HG03135 (cell line): ENCODE measurements around the gene FOXS1.

Source experiments
- ATAC-seq: cut with Tn5 transposase; IDR thresholded peaks from one replicate; pipeline ENCODE4 v1.9.1; 2021; ENCODE audit warnings: mild to moderate bottlenecking, moderate library complexity; ENCODE audit not compliant: unreplicated experiment

The FOXS1 gene

DNA sequence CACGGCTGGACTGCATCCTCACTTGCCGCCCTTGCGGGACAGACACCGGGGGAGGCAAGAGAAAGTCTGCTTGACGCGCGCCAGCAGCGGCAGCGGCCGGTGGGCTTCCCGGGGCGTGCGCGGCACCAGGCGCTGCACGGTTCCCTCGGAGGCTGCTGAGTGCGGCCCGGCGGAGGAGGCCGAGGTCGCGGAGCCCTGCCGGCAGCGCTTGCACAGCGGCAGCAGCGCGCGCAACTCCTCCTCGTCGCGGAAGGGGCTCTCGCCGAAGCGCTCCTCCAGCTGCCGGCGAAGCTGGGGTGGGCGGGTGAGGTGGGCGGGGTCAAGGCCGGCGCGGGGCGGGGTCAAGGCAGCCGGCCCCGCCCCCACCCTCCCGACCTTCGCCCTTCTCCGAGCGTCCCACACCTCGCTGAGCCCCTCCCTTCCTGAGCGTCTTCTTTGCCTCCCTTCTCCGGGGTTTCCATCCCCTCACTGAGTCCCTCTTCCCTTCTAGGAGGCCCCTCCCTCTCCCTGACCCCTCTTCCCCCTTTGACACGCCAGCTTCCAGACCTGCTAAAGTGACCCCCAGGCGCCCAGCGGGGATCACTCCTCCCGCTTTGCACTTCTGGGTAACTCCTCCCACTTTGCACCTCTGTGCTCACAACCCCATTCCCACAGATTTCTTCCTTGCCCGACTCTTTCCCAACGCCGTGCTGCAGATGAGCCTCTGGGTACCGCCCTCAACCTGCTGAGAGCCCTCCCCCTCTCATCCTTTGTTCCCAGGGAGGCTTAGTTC lies 16.2 kb upstream of the FOXS1 start:
- ATAC-seq, result peak; percentile 61

DNA sequence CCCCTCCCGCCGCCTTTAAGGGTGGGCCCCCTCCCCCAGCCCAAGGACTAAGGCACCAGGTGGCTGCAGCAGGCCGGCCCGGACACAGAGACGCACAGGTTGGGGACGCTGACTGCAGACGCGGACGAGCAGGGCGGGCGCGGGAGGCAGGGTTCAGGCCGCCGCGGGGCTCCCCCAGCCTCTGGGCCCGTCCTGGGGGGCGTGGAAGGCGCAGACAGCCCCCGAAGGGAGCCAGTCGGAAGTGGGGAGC lies 15.7 kb upstream of the FOXS1 start:
- peak; percentile 26 for ATAC-seq

DNA sequence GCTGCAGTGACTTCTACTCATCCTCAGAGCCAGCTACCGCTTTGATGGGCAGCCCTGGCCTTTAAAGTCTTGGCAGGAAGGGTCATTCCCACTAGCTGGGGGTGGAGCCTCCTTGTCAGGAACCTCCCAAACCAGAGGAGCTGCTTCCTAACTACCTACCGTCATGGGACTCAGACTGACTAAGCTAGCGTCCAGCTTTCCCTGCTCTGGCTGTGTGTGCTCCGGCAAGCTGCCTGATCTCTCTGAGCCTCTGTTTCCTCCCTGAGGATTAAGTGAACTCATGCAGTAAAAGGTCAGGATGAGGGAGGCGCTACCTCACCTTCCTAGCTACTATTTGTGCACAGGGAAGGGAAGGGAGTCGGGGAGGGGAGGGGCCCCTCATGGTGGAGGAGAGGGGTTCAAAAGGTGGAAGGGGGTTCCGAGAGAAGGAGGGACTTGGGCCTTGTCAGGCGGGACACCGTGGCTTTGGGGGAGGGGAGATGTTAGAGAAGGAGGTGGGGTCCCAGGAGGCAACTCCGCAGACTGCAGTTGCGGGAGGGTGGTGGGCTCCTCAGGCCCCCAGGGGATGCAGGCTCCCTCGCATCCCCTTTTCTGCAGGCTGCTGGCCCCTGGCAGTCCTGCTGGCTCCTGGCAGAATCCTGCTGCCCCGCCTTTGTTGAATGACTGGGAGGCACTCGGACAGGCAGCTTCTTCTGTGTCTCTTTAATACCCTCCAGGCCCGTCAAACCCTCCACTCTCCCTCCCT lies 15.2 kb upstream of the FOXS1 start:
- ATAC-seq, result no peak

DNA sequence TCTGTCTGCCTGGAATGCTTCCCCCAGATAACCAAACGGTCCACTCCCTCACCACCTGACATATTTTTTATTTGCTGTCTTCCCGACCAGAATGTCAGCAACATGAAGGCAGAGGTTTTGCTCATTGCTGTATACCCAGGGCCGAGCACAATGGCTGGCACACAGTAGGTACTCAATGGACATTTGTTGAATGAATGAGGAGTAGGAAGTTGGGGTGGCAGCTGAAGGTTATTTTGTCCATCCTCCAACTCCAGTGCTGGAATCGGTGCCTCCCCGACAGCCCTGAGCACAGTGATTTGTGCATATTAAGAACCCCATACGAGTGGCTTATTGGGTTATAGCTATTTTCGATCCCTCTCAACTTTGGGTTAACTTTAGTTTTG lies 14.6 kb upstream of the FOXS1 start:
- no peak for ATAC-seq

DNA sequence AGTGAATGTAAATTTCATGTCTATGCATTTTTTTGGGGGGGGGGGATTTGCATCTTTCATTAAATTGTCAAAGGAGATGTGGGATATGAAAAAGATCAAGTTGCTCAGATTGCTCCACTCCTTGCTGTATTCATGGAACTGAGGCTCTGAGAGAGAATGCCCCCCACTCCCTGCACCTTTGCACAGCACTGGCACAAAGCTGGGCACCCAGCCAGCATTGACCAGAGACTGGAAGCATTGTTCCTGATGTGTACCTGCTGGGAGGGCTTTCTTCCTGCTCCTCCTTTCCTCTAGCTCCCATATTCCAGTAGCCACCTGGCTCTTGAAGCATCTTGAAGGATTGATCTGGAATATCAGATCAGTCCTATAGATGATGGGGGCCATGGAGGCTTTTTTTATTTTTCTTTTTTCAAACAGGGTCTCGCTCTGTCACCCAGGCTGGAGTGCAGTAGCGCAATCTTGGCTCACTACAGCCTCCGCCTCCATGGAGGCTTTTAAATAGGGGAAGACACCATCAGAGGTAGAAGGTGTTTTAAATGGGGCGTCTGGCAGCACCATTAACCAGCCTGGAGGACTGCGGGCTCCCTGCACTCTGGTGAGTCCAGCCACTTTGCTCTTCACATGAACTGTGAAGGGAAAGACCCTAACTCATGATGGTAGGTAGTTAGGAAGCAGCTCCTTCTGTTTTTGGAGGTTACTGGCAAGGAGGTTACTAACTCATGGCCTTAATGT lies 14.0 kb upstream of the FOXS1 start:
- ATAC-seq, result no peak

DNA sequence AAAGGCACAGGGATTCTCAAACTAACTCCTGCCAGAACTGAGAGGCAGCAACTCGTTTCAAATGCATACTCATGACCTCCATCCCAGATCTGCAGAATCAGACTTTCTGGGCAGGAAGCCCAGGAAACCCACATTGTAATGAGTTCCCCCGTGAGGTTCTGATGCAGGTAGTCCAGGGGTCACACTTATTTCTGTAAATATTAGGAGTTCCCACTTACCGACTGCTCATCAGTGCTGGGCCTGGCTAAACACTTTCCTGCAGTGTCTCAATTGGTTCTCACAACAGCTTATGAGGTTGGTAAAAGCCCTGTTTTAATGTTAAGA lies 13.3 kb upstream of the FOXS1 start:
- ATAC-seq, result no peak

DNA sequence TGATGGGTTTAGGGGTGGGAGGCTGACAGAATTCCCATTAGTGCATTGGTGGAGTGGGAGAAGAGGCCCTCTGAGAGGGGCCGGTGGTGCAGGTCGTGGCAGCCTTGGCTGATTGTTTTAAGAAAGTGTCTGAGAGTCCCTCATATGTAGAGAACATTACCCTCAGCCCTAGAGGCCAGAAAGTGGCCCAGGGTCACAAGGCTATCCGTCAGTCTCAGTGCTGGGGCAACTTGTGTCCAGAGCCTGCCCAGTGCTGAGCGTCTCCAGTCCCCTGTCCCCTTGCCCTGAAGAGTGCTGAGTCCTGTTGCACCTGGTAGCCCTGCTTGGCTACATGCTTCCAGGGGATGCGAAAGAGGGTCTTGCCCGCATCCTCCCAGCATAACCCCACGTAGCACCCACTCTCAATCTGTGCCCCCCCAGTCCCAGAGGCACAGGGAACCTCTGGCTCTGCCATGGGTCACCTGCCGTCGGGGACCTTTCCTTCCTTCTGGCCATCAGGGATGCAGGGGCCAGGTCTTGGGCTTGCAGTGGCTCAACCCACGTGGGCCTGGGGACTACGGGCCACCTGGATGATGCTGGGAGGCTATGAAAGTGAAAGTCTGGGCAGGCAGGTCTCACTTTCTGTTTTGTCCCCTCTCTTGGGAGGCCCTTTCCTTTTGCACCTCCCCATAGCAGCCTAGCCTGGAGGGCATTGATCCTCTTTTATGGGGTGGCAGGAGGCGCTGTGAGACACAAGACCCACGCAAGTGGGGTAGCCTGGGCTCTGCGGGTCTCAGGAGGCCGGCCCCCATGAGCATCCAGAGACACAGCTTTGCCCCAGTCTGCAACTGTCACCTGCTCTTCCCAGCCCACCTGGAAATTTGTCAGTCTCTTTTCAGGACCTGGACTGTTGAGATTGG lies 12.7 kb upstream of the FOXS1 start:
- peak; percentile 68 for ATAC-seq

DNA sequence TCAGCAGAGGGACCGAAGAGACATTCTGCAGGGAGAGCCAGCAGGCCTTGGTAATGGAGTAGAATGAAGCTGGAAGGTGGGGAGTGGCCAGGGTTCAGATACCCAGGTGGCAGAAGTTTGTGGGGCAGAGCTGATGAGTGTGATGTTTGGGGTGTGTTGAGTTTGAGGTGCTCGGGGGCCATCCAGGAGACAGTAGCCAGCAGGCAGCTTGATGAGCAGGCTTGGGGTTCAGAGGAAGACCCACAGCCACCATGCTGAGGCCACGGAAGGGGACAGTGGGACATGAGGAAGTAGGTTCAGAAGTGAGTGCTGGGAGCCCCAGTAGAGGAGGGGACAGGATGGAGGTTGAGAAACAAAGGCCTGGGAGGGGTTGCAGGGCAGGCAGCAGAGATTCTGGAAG lies 11.1 kb upstream of the FOXS1 start:
- ATAC-seq, result no peak

DNA sequence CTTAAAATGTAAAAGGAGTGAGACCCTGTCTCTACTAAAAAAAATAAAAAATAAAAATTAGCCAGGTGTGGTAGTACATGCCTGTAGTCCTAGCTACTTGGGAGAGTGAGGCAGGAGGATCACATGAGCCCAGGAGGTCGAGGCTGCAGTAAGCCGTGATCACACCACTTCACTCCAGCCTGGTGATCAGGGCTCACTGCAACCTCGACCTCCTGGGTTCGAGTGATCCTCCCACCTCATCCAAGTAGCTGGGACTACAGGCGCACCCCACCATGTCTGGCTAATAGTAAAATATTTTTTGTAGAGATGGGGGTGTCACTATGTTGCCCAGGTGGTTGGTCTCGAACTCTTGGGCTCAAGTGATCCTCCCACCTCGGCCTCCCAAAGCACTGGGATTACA lies 8.1 kb upstream of the FOXS1 start:
- no peak for ATAC-seq

DNA sequence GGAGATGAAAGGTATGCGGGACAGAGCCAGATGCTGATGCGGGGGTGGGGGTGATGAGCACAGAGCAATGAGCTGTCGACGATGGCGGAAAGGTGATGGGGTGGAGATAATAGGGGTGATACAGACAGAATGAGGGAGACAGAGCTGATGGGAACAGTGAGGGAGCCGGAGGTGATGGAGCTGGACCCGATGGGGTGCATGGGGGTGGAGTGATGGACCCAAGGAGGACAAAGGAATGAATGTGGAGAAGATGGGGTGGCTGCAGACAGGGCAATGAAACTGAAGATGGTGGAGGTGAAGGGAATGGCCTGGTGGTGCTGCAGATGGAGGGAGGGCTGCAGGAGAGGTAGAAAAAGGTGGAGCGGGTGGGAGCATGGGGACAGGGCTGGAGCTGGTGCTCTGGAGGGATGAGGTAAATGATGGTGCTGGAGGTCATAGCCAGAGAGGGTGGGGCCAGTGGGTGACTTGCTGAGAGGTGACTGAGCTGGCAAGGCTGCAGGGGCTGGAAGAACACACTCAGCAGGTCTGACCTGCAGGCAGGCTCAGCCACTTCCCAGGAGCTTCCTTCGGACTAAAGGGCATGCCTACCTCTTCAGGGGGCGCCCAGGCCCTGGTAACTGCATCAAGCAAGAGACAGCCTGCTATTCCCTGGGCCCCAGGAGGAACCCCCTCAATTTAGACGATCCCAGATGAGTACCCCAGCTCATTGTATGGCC lies 6.0 kb upstream of the FOXS1 start:
- no peak for ATAC-seq

DNA sequence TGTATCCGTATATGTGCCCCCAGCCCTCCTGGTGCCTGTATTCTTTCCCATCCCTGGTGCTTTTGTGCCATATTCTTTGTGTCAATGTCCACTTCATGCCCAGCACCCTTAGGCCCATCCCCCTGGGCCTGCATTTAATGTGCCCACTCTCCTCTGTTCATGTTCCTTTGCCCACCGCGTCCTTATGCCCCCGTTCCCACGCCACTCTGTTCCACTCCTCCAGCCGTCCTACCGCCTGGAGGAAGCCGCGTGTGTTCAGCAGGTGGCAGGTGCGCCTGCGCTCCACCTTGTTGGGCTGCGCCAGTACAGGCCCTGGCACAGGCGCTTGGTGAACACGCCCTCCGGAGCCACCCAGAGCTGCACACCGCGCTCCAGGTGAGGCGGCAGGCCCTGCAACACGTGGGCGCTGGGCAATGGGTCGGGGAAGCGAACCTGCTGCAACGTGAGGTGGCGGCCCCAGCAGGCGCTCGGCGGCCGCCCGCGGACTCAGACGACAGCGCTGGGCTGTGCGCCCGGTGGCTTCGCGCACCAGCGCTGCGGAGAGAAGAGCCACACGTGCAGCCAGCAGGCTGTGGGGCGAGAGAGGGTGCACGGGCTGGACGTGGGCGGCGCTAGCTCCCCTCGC lies 4.0 kb upstream of the FOXS1 start:
- no peak for ATAC-seq

DNA sequence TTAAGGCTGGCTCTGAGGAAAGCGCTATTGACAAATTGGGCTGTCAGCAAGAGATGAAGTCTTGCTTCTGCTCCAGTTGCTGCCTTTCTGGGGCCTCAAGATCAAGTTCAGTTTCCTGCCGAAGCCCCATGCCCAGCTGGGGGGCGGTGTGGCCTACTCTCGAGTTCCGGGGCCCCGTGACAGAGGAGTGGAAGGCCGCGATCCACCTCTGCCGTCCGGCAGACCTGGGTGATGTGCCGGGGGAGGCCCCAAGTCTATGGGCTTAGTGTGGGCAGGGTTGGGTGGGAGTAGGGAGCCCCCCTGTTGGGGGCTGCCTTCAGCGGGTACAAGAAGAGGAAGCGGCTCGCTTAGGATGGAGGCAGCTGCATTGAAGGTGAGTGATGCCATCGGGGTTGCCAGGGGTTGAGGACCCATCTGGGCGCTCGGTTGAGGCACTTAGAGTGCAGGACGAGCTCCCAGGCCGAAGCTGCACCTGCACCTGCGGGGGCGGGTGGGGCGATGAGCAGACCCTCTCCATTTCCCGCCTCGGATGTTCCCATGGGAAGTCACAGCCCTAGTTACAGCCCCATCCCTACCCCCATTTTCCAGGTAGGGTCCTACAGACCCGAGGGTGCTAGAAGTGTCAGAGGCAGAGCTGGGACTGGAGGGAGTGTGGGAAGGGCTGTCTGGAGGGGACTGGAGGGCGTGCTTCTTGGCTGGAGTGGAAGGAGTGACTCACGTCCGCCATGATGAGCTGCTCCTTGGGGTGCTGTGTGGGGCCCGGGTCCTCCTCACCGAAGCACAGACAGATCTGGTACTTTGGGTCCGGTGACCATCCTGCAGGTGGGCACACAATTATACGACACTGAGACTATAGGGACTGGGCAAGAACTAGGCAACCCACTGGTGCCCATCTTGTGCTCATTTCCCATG lies 2.9 kb upstream of the FOXS1 start:
- no peak for ATAC-seq

DNA sequence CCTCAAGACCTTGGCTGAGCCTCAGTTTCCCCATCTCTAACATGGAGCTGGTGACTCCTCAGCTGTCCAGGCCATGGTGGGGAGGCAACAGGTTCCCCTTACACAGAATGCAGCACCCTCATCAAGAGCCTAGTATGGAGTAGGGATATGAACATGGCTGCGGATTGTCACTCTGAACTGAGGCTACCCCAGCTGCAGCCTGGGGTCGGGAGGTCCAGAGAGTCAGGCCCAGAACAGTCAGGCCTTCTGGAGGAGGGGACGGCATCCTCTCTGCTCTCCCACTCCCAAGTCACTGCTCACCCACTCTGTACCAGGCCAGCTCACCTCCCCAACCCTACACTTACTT lies 1.4 kb upstream of the FOXS1 start:
- ATAC-seq, result no peak

DNA sequence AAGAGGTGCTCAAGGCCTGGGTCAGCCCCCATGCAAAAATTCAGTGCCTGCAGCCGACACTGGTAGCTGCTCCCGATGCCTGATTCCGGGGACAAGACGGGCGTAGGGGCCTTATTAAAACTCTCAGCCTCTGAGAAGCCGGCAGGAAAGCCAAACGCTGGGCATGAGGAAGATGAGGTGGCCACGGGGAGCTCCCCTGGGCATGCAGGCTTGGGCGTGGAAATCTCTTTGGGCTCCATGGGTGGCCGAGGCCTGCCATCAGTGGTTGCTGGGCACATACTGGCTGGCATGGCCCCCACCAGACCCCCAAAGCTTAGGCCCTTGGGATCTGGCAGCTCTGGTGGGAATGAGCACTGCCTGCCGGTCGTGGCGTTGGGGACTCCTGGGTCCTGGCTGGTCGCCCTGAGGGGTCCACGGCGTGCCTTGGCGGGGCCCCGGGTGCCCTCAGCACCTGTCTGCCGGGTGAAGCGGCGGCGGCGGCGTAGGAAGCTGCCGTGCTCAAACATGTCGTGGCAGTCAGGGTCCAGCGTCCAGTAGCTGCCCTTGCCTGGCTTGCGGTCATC lies 586 bp downstream of the FOXS1 start:
- ATAC-seq, result no peak

DNA sequence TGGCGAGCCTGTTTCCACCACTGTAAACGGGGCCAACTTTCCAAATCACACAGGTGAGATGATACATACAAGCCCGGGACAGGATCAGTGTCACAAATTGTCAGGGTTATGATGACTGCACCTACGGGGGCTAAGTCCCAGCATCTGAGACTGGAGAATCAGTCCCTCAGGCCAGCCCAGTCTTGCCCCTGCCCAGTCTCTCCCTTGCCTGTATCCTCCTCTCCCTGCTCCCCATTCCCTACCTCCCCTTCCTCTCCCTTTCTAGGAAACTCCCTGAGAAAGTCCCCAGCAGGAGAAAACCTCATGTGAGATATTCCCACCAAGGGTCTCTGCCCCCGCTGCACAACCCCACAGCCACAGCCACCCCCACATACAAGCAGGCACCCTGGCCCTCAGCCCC lies 1.5 kb downstream of the FOXS1 start:
- no peak for ATAC-seq

DNA sequence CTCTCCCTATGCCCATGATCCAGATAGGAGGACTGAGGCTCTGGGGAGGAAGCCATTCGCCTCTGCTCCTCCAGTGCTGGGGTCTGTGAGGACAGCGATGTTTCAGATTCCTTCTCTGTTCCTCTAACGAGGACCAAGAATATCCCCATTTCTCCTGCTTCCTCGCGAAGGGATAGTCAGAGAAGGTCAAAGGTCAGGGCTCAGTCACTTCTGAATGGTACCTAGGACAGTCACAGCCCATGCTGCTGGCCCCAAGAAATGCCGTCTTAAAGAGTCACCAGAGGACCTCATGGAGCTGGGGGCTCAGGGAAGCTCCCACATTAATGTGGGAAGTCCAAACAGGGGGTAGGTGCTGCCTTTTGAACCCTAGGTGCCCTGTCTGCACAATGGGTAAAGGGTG lies 2.1 kb downstream of the FOXS1 start:
- no peak for ATAC-seq

DNA sequence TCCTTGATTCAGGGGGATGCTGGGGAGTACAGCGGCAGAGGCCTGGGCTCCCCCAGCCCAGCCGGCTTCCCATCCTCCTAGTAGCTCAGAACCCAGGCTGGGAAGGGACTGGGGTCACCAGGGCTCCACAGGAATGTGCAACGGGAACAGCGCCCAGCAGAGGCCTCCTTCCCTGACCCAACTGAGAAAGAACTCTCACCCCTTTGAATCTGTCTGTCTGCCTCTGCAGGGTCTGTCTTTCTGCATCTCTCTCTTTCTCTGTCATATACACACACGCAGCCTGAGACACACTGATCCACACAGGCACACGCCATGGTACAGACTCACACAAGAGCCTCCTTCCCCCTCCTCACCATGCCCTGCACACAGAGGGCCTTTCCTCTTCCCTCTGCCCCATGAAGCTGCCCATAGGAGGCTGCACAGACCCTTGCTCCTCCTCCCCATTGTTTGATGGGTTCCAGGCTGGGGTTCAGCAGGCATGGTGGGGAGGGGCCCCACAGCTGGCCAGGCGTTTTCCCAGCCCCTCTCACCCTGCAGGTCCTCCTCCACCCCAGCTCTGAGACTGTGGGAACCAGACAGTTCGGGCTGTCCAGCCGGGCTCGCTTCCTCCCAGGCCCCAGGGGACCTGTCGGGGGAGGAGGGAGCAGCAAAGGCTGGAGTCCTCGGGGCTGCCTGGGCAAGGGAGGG lies 2.8 kb downstream of the FOXS1 start:
- ATAC-seq, result no peak

DNA sequence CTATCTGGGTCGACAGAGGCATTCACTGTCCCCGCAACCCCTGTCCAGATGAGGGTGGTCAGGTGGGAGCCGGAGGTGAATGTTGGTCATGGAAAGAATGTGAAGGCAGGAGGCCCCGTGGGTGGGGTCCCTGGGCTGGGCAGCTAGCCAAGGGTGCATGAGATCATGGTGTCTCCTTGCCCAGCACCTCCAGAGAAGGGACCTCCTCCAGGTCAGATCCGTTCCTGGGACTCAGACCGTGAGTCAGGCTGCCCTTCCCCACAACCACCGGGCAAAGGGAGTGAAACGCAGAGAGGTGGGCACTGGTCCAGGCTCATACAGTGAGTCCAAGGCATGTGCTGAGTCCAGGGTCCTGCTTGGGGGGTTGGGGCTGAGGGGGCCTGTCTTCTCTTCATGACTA lies 3.5 kb downstream of the FOXS1 start:
- ATAC-seq, result no peak
